Natural killer cell (primary cell): ENCODE data around the gene PARP15. TPM values are rescaled to one million over a fixed set of nuclear protein-coding genes. Genes with fewer than 3 reads are reported as not detected.
A peak's percentile ranks its signal among the peaks of the same experiment; 100 is the strongest.

Experiments used
- ATAC-seq, 3 donors: fragments of 150-1000 bp in 2 of 3; fragments of 200-7000 bp in 1 of 3; cut with Tn5 transposase; 1 replicate in 1 of 3; 2 replicates in 2 of 3; pipeline ENCODE4 v1.10.0; 2021; ENCODE audit warnings: mild to moderate bottlenecking in 2 of 3, moderate library complexity in 2 of 3
- DNase-seq, 2 donors: peaks; one replicate each; pipeline versions ENCODE4 v3.0.0 to v3.0.0-alpha.2; 2013 to 2021; ENCODE audit warnings: mixed read lengths in 1 of 2
- H3K27ac ChIP-seq: one replicate; pipeline ENCODE4 v1.5.1; 2013; ENCODE audit warnings: mild to moderate bottlenecking, low read length
- H3K27me3 ChIP-seq: one replicate; pipeline ENCODE4 v1.6.1; 2013; ENCODE audit warnings: low read length; ENCODE audit not compliant: control insufficient read depth, insufficient read depth
- H3K36me3 ChIP-seq: one replicate; pipeline ENCODE4 v1.6.1; 2013; ENCODE audit warnings: low read length; ENCODE audit not compliant: control insufficient read depth, insufficient read depth
- H3K4me1 ChIP-seq: one replicate; pipeline ENCODE4 v1.6.1; 2013; ENCODE audit warnings: low read length; ENCODE audit not compliant: control insufficient read depth, insufficient read depth
- H3K4me3 ChIP-seq: one replicate; pipeline ENCODE4 v1.5.1; 2013; ENCODE audit warnings: low read length
- H3K9me3 ChIP-seq: one replicate; pipeline ENCODE4 v1.6.1; 2013; ENCODE audit warnings: low read length; ENCODE audit not compliant: control insufficient read depth, insufficient read depth
- H3K27ac Mint-ChIP-seq, 2 donors: one replicate each; pipeline ENCODE4 v1.8.0; 2022; ENCODE audit warnings: mild to moderate bottlenecking in 2 of 2, mixed read lengths in 2 of 2, moderate library complexity in 1 of 2
- H3K27me3 Mint-ChIP-seq, 2 donors: one replicate each; pipeline ENCODE4 v1.8.0; 2022; ENCODE audit warnings: low read depth in 2 of 2, mixed read lengths in 2 of 2
- H3K36me3 Mint-ChIP-seq: one replicate; pipeline ENCODE4 v1.8.0; 2022; ENCODE audit warnings: mixed read lengths
- H3K4me1 Mint-ChIP-seq, 2 donors: one replicate each; pipeline ENCODE4 v1.8.0; 2022; ENCODE audit warnings: mixed read lengths in 2 of 2
- H3K4me3 Mint-ChIP-seq: one replicate; pipeline ENCODE4 v1.8.0; 2022; ENCODE audit warnings: mild to moderate bottlenecking, moderate library complexity, mixed read lengths
- H3K9me3 Mint-ChIP-seq, 2 donors: one replicate each; pipeline ENCODE4 v1.8.0; 2022; ENCODE audit warnings: mixed read lengths in 2 of 2
- CTCF ChIP-seq: fragments of 200-600 bp; IDR thresholded peaks from one replicate; pipeline ENCODE4 v1.8.0; 2022; ENCODE audit warnings: antibody characterized with exemption
- WGBS: methylation state at CpG from one replicate; pipeline ENCODE4 v1.1.7; 2013; ENCODE audit warnings: missing lambda C conversion rate; ENCODE audit not compliant: insufficient coverage; 5-methylcytosine and 5-hydroxymethylcytosine counted together
- intact Hi-C: fragments of 100-400 bp; cut with micrococcal nuclease; formaldehyde crosslinking; loops from one replicate; pipeline ENCODE4 v1.14.2; 2022
- total RNA-seq, 4 donors: library from RNA; stranded (reverse); fragments of 120-200 nt in 1 of 4; gene quantifications; one replicate each; pipeline versions ENCODE4 v1.2.3 to v1.2.4, GENCODE V29; 2013 to 2022

PARP15 gene
- total RNA-seq, 3 donors from 2014 or later (not counting 1 experiment from before 2014, with no cell fraction given) = 164 to 199 (median 198) TPM

GRCh38 chr3:122687298-122687697 lies 109.8 kb downstream of the PARP15 start:
- H3K27ac ChIP-seq = no peak overlapping the region
- DNase-seq (no peak), ATAC-seq (no peak)
- no peaks in the 10 kb centered on the region for H3K27me3 ChIP-seq
- peak overlapping the region; percentile 10 to 13 for H3K27ac Mint-ChIP-seq
- peaks cover 15% of the 10 kb centered on the region for H3K4me1 ChIP-seq
- no peak for TF ChIP-seq CTCF
- H3K27me3 Mint-ChIP-seq = no peaks in the 10 kb centered on the region
- peaks cover 21% of the 10 kb centered on the region for H3K36me3 Mint-ChIP-seq
- H3K4me3 Mint-ChIP-seq = no peak overlapping the region
- intact Hi-C loops = no loop called here
- peaks cover 36 to 40% of the 10 kb centered on the region in 2 donors for H3K4me1 Mint-ChIP-seq
- H3K9me3 Mint-ChIP-seq = no peaks in the 10 kb centered on the region
- no peaks in the 10 kb centered on the region for H3K9me3 ChIP-seq
- no peak overlapping the region for H3K4me3 ChIP-seq
- peaks cover 36% of the 10 kb centered on the region for H3K36me3 ChIP-seq
- 70% methylated on average over 2 of the region's 2 CpGs for WGBS

Other genes with a start within 250 kb of the PARP15 start
- gene MIX23, start 194.4 kb upstream of the PARP15 start, total RNA-seq = 10 to 100 TPM in 2 of 3 donors, 1 to 10 TPM in 1; 9.6 to 16.4 (median 14.1) TPM
- 10 to 100 TPM; 12.2 to 18.4 (median 16.3) TPM for gene FAM162A, start 193.5 kb upstream of the PARP15 start, total RNA-seq
- 1 to 10 TPM; 5.1 to 9.4 (median 6.3) TPM for gene WDR5B, start 161.6 kb upstream of the PARP15 start, total RNA-seq
- 10 to 100 TPM; 62.3 to 67.1 (median 63.1) TPM for gene KPNA1, start 62.7 kb upstream of the PARP15 start, total RNA-seq
- 10 to 100 TPM; 23.8 to 41.1 (median 38.5) TPM for gene PARP9, start 13.3 kb upstream of the PARP15 start, total RNA-seq
- 10 to 100 TPM; 40.8 to 61.0 (median 51.8) TPM for gene DTX3L, start 13.3 kb upstream of the PARP15 start, total RNA-seq
- gene PARP14, start 103.2 kb downstream of the PARP15 start, total RNA-seq = 10 to 100 TPM; 77.6 to 92.6 (median 89.9) TPM
- 10 to 100 TPM; 19.7 to 24.7 (median 23.4) TPM for gene HSPBAP1, start 216.2 kb downstream of the PARP15 start, total RNA-seq
- 1 to 10 TPM; 5.6 to 8.0 (median 7.5) TPM for gene SLC49A4, start 217.4 kb downstream of the PARP15 start, total RNA-seq